NCI-H1694 (cell line): ENCODE results near the gene SLC22A16.

Source experiments
- DNase-seq: peaks from one replicate; lab custom pipeline; 2025; lab: John Stamatoyannopoulos, UW

Gene SLC22A16

GRCh38 chr6:110447761-110448160 lies 28.7 kb downstream of the SLC22A16 start:
- no peak for DNase-seq

DNA sequence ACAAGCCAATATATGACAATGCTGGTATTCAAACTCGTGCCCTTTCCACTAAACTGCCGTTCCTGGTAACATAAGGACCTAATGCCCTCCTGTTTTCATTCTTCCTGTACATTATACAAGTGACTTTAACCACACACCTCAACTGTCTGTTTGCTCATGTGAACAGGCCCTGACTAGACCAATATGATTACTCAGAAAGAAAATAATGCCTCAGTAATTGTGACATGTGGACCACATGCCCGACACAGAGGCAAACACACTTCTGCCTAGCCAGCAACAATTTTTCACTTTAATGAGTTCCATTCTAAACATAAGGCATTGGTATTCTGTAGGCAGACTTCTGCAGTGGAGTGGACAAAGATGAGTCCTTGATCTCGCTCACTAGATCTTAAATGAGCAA lies 30.0 kb downstream of the SLC22A16 start:
- DNase-seq: no peak

- no peak for DNase-seq
Observed at GRCh38 chr6:110440026-110440425, 36.4 kb downstream of the SLC22A16 start.

GRCh38 chr6:110439356-110439755 lies 37.1 kb downstream of the SLC22A16 start:
- DNase-seq: no peak

- no peak for DNase-seq
Observed at GRCh38 chr6:110434961-110435602, 41.3 kb downstream of the SLC22A16 start.

- no peak for DNase-seq
Observed at GRCh38 chr6:110432285-110432900, 44.0 kb downstream of the SLC22A16 start.

DNA sequence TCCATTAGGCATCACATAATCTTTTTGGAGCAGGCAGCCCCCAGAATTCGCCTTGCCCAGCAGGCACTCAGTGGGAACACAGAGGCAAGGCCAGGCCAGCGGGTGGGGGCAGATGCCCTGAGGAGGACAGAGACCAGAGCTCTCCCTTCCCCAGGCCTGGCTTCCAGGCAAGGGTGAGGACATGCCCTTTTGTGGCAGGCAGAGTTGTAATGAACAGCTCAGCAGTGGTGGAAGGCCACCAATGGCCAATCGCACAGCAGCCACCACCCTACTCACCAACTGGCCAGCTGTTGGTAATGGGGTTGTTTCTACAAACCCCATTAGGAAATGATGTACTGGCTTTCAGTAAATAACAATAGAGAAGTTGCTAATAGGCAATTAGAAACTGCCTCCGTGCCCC lies 45.7 kb downstream of the SLC22A16 start:
- no peak for DNase-seq

GRCh38 chr6:110430236-110430635 lies 46.2 kb downstream of the SLC22A16 start:
- no peak for DNase-seq

- DNase-seq: no peak
Observed at GRCh38 chr6:110428153-110428552, 48.3 kb downstream of the SLC22A16 start.

GRCh38 chr6:110425816-110426215 lies 50.6 kb downstream of the SLC22A16 start:
- DNase-seq: no peak

GRCh38 chr6:110422444-110422822 lies 54.0 kb downstream of the SLC22A16 start:
- DNase-seq: no peak

GRCh38 chr6:110421749-110422443 lies 54.5 kb downstream of the SLC22A16 start:
- DNase-seq: no peak

DNA sequence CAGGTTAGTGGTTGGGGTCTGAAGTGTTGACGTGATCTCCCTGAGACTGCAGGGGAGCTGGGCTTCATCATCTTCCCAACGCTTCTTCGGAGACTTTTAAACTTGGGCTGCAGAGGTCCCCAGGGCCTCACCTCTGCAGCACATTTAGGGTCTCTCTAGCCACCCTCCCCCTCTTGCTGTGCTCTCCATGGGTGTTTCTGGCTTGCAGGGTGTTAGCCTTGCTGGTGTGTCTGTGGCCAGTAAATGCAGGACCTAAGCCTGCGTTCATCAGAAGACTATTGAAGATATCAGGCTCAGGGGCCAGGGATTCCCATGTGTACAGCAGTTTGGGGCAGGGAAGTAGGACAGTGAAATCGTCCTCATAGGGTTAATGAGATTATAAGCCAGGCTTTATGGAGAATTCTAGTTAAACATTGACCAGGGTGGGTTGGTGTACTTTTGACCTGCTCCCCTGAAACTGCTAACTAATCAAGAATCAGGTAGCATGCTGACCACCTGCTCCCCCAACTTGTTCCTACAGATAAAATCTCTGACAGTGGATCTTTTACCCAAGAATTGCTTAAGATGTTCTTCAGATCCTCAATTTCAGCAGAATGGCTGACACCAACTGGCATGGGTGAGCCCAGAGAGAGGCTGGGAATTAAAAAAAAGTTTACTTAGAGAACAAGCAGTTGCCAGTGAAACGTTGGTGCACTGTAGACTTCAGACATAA lies 57.2 kb downstream of the SLC22A16 start:
- no peak for DNase-seq

DNA sequence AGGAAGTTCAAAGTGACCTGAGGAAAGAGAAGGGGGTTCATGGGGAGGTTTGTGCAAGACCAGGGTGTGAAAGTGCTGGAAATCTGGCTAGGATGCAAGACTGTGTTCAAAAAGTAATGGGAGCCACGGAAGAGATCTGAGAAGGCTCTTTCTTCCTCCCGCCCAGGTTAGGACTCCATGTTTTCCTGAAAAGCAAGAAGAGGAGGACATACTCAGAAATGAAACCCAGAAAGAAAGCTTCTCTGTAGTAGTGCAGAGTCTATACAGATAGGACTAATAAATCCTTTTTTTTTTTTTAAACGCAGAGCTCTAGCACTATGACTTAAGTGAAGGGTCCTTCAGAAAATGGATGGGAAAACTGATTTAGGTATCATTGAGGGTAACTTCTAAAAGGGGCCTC lies 57.8 kb downstream of the SLC22A16 start:
- no peak for DNase-seq

DNA sequence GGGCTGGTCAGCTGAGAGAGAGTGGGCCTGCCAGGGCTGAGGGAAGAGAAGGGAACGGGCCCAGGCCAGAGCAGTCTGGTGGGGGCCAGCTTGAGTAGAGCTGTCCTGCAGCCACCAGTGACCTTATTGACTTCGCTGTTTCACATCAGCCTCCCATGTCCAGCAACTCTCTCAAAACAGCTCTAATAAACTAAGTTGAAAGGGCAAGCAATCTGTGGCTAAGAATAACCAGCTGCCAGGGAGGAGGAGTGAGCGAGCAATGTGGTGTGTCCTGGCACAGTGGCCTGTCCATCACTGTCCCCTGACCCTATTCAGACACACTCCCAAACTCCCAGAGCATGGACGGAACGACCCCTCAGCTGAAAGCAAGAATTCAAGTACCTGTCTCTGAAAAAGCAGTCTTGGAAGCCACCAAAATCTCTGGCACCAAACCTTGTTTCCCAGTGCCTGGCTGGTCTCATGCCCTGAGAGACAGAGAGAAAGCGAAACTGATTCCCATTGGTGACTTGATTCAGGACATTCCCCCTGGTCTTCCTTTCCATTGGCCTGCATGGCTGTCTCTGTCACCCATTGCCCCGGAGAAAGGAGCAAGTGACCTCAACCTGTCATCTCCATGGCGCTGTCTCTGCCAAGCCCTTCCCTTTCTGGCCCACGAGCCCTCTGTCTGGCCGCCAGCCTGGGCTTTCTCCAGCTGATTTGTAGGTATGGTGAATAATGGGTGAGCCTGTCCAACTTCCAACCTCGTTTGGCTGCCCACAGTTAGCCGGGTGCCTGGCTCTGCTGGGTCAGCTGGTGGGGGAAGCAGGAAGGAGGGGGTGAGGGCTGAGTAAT lies 61.1 kb downstream of the SLC22A16 start, which contains the start of gene DDO:
DDO (minus strand) TSS at position 490 of the 831 bp plus-strand sequence. CDS start 2,113 bp downstream, outside the sequence.
- DNase-seq: no peak

- DNase-seq: no peak
Observed at GRCh38 chr6:110414669-110415068, 61.7 kb downstream of the SLC22A16 start.

- DNase-seq: no peak
Observed at GRCh38 chr6:110412360-110412759, 64.1 kb downstream of the SLC22A16 start.

DNA sequence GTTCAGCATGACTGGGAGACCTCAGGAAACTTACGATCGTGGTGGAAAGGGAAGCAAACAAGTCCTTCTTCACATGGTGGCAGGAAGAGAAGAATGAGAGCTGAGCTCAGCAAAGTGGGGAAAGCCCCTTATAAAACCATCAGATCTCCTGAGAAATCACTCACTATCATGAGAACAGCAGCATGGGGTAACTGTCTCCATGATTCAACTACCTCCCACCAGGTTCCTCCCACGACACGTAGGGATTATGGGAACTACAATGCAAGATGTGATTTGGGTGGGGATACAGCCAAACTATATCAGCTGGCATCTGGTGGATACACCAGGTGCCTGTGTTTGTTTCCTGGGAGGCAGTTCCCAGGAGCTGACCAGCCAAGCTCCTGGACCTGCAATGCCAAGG lies 65.9 kb downstream of the SLC22A16 start:
- no peak for DNase-seq

DNA sequence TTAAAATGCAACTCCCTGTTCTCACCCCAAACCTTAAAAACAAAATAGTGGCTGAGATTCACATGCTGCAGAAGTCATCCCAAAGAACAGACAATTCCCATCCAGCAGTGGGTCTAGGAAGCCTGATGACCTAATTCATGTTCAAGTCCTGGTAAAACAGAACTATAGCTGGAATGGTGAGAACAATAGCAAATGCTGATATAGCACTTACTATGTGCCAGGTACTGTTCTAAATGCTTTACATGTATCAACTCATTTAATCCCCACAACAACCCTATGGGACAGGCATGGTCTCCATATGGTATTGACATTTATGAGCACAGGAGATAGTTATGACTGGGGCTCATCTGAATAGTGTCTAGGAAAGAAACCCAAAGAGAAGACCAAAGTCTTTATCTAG lies 66.6 kb downstream of the SLC22A16 start:
- no peak for DNase-seq

GRCh38 chr6:110408901-110409300 lies 67.5 kb downstream of the SLC22A16 start:
- no peak for DNase-seq

DNA sequence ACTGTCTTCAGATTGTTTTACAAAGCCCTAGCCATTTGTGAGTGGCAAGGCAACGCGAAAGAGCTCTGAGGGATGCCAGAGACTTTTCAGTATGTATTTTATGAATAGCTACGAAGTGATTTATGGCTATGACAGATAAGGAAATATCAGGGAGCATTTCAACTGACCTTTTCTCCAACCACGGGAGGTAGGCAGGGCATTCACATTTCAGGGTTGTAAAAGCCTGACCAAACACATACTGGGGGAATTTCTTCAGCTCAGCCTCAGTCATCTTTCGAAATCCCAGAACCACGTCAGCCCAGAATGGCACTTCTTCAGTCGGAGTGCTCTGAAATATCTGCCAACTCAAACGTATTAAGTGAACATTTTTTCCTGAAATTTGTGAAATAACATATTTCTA lies 71.8 kb downstream of the SLC22A16 start:
- DNase-seq: no peak
